ENCODE data around the gene TMPRSS4. TPM values are rescaled to one million over a fixed set of nuclear protein-coding genes. Genes with fewer than 3 reads are reported as not detected.

TMPRSS4 gene
- total RNA-seq, 1 donor from 2014 or later: 7.9 TPM

GRCh38 chr11:118169300-118170140, 92.6 kb downstream of the TMPRSS4 start:
- peaks cover 9% of the 10 kb centered on the region for H3K4me1 ChIP-seq
- no peak overlapping the region for H3K27ac ChIP-seq
- H3K4me3 ChIP-seq: no peak overlapping the region
- H3K27me3 ChIP-seq (ENCODE audit: low read depth): no peaks in the 10 kb centered on the region
- H3K36me3 ChIP-seq: no peaks in the 10 kb centered on the region
- TF ChIP-seq, protein P1, sequence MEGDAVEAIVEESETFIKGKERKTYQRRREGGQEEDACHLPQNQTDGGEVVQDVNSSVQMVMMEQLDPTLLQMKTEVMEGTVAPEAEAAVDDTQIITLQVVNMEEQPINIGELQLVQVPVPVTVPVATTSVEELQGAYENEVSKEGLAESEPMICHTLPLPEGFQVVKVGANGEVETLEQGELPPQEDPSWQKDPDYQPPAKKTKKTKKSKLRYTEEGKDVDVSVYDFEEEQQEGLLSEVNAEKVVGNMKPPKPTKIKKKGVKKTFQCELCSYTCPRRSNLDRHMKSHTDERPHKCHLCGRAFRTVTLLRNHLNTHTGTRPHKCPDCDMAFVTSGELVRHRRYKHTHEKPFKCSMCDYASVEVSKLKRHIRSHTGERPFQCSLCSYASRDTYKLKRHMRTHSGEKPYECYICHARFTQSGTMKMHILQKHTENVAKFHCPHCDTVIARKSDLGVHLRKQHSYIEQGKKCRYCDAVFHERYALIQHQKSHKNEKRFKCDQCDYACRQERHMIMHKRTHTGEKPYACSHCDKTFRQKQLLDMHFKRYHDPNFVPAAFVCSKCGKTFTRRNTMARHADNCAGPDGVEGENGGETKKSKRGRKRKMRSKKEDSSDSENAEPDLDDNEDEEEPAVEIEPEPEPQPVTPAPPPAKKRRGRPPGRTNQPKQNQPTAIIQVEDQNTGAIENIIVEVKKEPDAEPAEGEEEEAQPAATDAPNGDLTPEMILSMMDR (IDR thresholded peaks at IDR 0.05): no peak
- no peak for DNase-seq
- H3K9me3 ChIP-seq: no peaks in the 10 kb centered on the region
- no peak for ATAC-seq
- intact Hi-C loops (cut with DNase I): no loop called here

- intact Hi-C loops (cut with DNase I): no loop called here
- Histone ChIP-seq H3K27ac (no peak overlapping the region), H3K9me3 (no peaks in the 10 kb centered on the region), H3K4me1 (peaks cover 16% of the 10 kb centered on the region), H3K36me3 (no peaks in the 10 kb centered on the region), H3K27me3 (ENCODE audit: low read depth) (no peaks in the 10 kb centered on the region), H3K4me3 (no peak overlapping the region)
- no peak for ATAC-seq
- TF ChIP-seq, protein P1 (IDR thresholded peaks at IDR 0.05): no peak
- DNase-seq: no peak
Observed at GRCh38 chr11:118170231-118170630, 93.4 kb downstream of the TMPRSS4 start.

- Histone ChIP-seq H3K9me3 (no peaks in the 10 kb centered on the region), H3K4me1 (peaks cover 22% of the 10 kb centered on the region), H3K27ac (no peak overlapping the region), H3K27me3 (ENCODE audit: low read depth) (no peaks in the 10 kb centered on the region), H3K36me3 (no peaks in the 10 kb centered on the region), H3K4me3 (no peak overlapping the region)
- DNase-seq (no peak), ATAC-seq (peak in 1 of 2 donors; percentile 4)
- intact Hi-C loops (cut with DNase I): no loop called here
- TF ChIP-seq, protein P1 (IDR thresholded peaks at IDR 0.05): no peak
Observed at GRCh38 chr11:118170882-118171268, 94.0 kb downstream of the TMPRSS4 start.

Other genes starting within 250 kb of the TMPRSS4 start
- gene FXYD6, start 200.4 kb upstream of the TMPRSS4 start, total RNA-seq: 61.2 TPM
- 7.0 TPM for gene TMPRSS13, start 147.7 kb upstream of the TMPRSS4 start, total RNA-seq
- gene IL10RA, start 90.7 kb upstream of the TMPRSS4 start, total RNA-seq: 37.7 TPM
- not detected for gene SMIM35, start 9.9 kb downstream of the TMPRSS4 start, total RNA-seq
- gene SCN4B, start 75.7 kb downstream of the TMPRSS4 start, total RNA-seq: 6.0 TPM
- 1.6 TPM for gene SCN2B, start 99.6 kb downstream of the TMPRSS4 start, total RNA-seq
- gene JAML, start 147.9 kb downstream of the TMPRSS4 start, total RNA-seq: 163 TPM
- gene MPZL3, start 175.3 kb downstream of the TMPRSS4 start, total RNA-seq: 12.8 TPM
- gene MPZL2, start 187.2 kb downstream of the TMPRSS4 start, total RNA-seq: 85.3 TPM
- 9.9 TPM for gene CD3E, start 227.7 kb downstream of the TMPRSS4 start, total RNA-seq